Measurements from ENCODE around the gene UXT.

The UXT gene

GRCh38 chrX:47637546-47638195, 21.3 kb downstream of the UXT start:
- H3K36me3 ChIP-seq (ENCODE audit: control insufficient read depth, insufficient read depth, low read length), result peaks cover 5% of the 10 kb centered on the region
- H3K9ac ChIP-seq (ENCODE audit: low read length), result no peak overlapping the region
- H3K27me3 ChIP-seq (ENCODE audit: insufficient read depth, low read length, poor library complexity), result no peaks in the 10 kb centered on the region
- H2BK15ac ChIP-seq (replicated peaks; ENCODE audit: low read depth), result no peak overlapping the region
- no peak overlapping the region for H4K5ac ChIP-seq (ENCODE audit: low read length)
- H3K56ac ChIP-seq (ENCODE audit: low read length), result no peak overlapping the region
- H3K79me2 ChIP-seq (ENCODE audit: control insufficient read depth, insufficient read depth, low read length), result no peaks in the 10 kb centered on the region
- H3K4me3 ChIP-seq (ENCODE audit: low read length), result no peak overlapping the region
- H2BK5ac ChIP-seq (ENCODE audit: low read length), result no peak overlapping the region
- H4K8ac ChIP-seq (ENCODE audit: low read depth, low read length), result no peak overlapping the region
- H3K23ac ChIP-seq (ENCODE audit: low read length), result no peak overlapping the region
- H2BK120ac ChIP-seq (ENCODE audit: low read depth, low read length), result no peak overlapping the region
- no peak overlapping the region for H2AK5ac ChIP-seq (ENCODE audit: low read length)
- peak; percentile 78 for DNase-seq
- H3K27ac ChIP-seq (ENCODE audit: low read depth, low read length), result no peak overlapping the region
- no peaks in the 10 kb centered on the region for H3K4me1 ChIP-seq (ENCODE audit: control insufficient read depth, low read depth, low read length)
- H3K79me1 ChIP-seq (ENCODE audit: low read length), result no peaks in the 10 kb centered on the region
- no peak overlapping the region for H3K18ac ChIP-seq (ENCODE audit: low read length)
- no peak overlapping the region for H3K4me2 ChIP-seq (ENCODE audit: low read length)
- WGBS (ENCODE audit: extremely low coverage, insufficient coverage, low lambda C conversion rate), result no CpG with 5 or more reads among the region's 31 CpGs
- no peak overlapping the region for H3K4ac ChIP-seq (ENCODE audit: low read depth, low read length)

- H3K4me3 ChIP-seq (ENCODE audit: low read length), result no peak overlapping the region
- H3K27ac ChIP-seq (ENCODE audit: low read depth, low read length), result no peak overlapping the region
Measured at GRCh38 chrX:47634871-47635575, 24.0 kb downstream of the UXT start.

DNA sequence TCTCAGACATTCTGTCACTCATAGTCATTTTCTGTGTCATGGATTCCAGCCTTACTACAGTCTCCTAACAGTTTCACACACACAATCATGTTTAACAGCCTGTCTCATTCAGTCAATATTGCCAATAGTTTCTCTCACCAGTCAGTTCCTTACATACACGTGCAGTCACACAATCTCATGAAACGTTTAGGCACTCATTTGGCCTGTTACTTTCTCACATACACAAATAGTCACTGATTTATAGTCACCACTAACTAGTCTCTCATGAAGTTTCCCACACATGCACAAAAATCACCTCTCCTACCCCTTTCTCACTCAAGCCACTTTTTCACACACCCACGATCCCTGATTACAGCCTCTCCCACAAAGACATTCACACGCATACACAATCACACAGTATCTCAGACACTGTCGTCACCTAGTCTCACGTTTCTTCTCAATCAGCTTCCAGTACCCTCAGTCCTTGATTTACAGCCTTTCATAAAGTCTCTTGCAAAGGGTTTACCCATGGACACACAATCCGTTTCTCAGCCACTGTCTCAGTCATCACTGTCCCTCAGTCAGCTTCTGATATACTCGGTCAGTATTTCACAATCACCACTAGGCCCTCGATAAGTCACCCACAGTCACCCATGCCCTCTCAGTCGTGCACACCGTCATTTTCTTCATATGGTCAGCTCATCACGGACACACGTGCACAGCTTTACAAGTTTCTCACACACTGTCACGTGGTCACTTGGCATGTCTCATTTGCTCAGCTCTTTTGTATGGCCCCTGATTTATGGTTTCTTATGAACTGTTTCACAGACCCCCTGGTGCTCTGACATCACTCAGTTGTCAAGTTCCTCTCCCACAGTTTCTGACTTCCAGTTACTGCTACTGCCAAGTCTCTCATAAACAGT, 25.0 kb downstream of the UXT start:
- H2BK5ac ChIP-seq (ENCODE audit: low read length), result no peak overlapping the region

More at GRCh38 chrX:47634871-47635575, 24.0 kb downstream of the UXT start:
- Histone ChIP-seq H3K18ac (ENCODE audit: low read length) (no peak overlapping the region), H3K4me1 (ENCODE audit: control insufficient read depth, low read depth, low read length) (no peaks in the 10 kb centered on the region), H3K4ac (ENCODE audit: low read depth, low read length) (no peak overlapping the region), H3K79me2 (ENCODE audit: control insufficient read depth, insufficient read depth, low read length) (no peaks in the 10 kb centered on the region), H3K27me3 (ENCODE audit: insufficient read depth, low read length, poor library complexity) (no peaks in the 10 kb centered on the region), H3K79me1 (ENCODE audit: low read length) (no peaks in the 10 kb centered on the region), H2BK15ac (replicated peaks; ENCODE audit: low read depth) (no peak overlapping the region), H2BK5ac (ENCODE audit: low read length) (no peak overlapping the region), H3K23ac (ENCODE audit: low read length) (no peak overlapping the region), H3K36me3 (ENCODE audit: control insufficient read depth, insufficient read depth, low read length) (peaks cover 2% of the 10 kb centered on the region), H3K9ac (ENCODE audit: low read length) (no peak overlapping the region), H4K5ac (ENCODE audit: low read length) (no peak overlapping the region), H3K4me2 (ENCODE audit: low read length) (no peak overlapping the region), H2BK120ac (ENCODE audit: low read depth, low read length) (no peak overlapping the region), H3K56ac (ENCODE audit: low read length) (no peak overlapping the region), H4K8ac (ENCODE audit: low read depth, low read length) (no peak overlapping the region), H2AK5ac (ENCODE audit: low read length) (no peak overlapping the region)
- no CpG with 5 or more reads among the region's 16 CpGs for WGBS (ENCODE audit: extremely low coverage, insufficient coverage, low lambda C conversion rate)
- no peak for DNase-seq

GRCh38 chrX:47632666-47633065, 26.3 kb downstream of the UXT start:
- Histone ChIP-seq H3K18ac (ENCODE audit: low read length) (no peak overlapping the region), H2BK15ac (replicated peaks; ENCODE audit: low read depth) (no peak overlapping the region), H3K79me2 (ENCODE audit: control insufficient read depth, insufficient read depth, low read length) (no peaks in the 10 kb centered on the region)

More for the DNA sequence above, 25.0 kb downstream of the UXT start:
- Histone ChIP-seq H2AK5ac (ENCODE audit: low read length) (no peak overlapping the region), H3K27me3 (ENCODE audit: insufficient read depth, low read length, poor library complexity) (no peaks in the 10 kb centered on the region), H3K36me3 (ENCODE audit: control insufficient read depth, insufficient read depth, low read length) (peaks cover 2% of the 10 kb centered on the region), H3K4ac (ENCODE audit: low read depth, low read length) (no peak overlapping the region), H3K79me2 (ENCODE audit: control insufficient read depth, insufficient read depth, low read length) (no peaks in the 10 kb centered on the region), H3K4me3 (ENCODE audit: low read length) (no peak overlapping the region), H2BK15ac (replicated peaks; ENCODE audit: low read depth) (no peak overlapping the region), H3K4me1 (ENCODE audit: control insufficient read depth, low read depth, low read length) (no peaks in the 10 kb centered on the region), H3K18ac (ENCODE audit: low read length) (no peak overlapping the region), H3K4me2 (ENCODE audit: low read length) (no peak overlapping the region), H3K9ac (ENCODE audit: low read length) (no peak overlapping the region), H3K79me1 (ENCODE audit: low read length) (no peaks in the 10 kb centered on the region), H4K5ac (ENCODE audit: low read length) (no peak overlapping the region), H3K56ac (ENCODE audit: low read length) (no peak overlapping the region), H3K23ac (ENCODE audit: low read length) (no peak overlapping the region), H2BK120ac (ENCODE audit: low read depth, low read length) (no peak overlapping the region), H4K8ac (ENCODE audit: low read depth, low read length) (no peak overlapping the region), H3K27ac (ENCODE audit: low read depth, low read length) (no peak overlapping the region)
- no CpG with 5 or more reads among the region's 14 CpGs for WGBS (ENCODE audit: extremely low coverage, insufficient coverage, low lambda C conversion rate)
- no peak for DNase-seq

DNA sequence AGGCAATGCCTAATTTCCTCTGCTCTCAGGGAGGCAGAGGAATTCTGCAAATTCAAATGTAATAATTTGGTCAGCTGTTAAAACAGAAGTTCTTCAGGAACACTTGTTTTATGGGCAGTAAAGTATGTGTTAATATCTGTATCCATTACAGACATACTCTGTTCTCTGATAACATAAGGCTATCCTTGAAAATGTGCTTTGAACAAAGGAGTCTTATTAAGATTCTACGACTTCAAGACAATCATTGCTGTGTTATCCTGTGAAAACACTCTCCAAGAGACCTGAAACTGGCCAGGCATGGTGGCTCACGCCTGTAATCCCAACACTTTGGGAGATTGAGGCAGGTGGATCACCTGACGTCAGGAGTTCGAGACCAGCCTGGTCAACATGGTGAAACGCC, 27.3 kb downstream of the UXT start:
- H3K4me1 ChIP-seq (ENCODE audit: control insufficient read depth, low read depth, low read length), result no peaks in the 10 kb centered on the region
- H4K8ac ChIP-seq (ENCODE audit: low read depth, low read length), result no peak overlapping the region
- H3K4ac ChIP-seq (ENCODE audit: low read depth, low read length), result no peak overlapping the region
- no peak overlapping the region for H2BK120ac ChIP-seq (ENCODE audit: low read depth, low read length)
- no peak for DNase-seq
- no peak overlapping the region for H4K5ac ChIP-seq (ENCODE audit: low read length)
- H3K36me3 ChIP-seq (ENCODE audit: control insufficient read depth, insufficient read depth, low read length), result peaks cover 2% of the 10 kb centered on the region
- no peaks in the 10 kb centered on the region for H3K27me3 ChIP-seq (ENCODE audit: insufficient read depth, low read length, poor library complexity)
- no peak overlapping the region for H3K27ac ChIP-seq (ENCODE audit: low read depth, low read length)
- no peak overlapping the region for H2BK15ac ChIP-seq (replicated peaks; ENCODE audit: low read depth)
- no peak overlapping the region for H3K9ac ChIP-seq (ENCODE audit: low read length)
- H3K23ac ChIP-seq (ENCODE audit: low read length), result no peak overlapping the region
- H3K4me3 ChIP-seq (ENCODE audit: low read length), result no peak overlapping the region
- H2BK5ac ChIP-seq (ENCODE audit: low read length), result no peak overlapping the region
- no CpG with 5 or more reads among the region's 5 CpGs for WGBS (ENCODE audit: extremely low coverage, insufficient coverage, low lambda C conversion rate)
- H2AK5ac ChIP-seq (ENCODE audit: low read length), result no peak overlapping the region
- no peak overlapping the region for H3K56ac ChIP-seq (ENCODE audit: low read length)
- no peak overlapping the region for H3K18ac ChIP-seq (ENCODE audit: low read length)
- no peaks in the 10 kb centered on the region for H3K79me2 ChIP-seq (ENCODE audit: control insufficient read depth, insufficient read depth, low read length)
- H3K4me2 ChIP-seq (ENCODE audit: low read length), result no peak overlapping the region
- no peaks in the 10 kb centered on the region for H3K79me1 ChIP-seq (ENCODE audit: low read length)

More at GRCh38 chrX:47632666-47633065, 26.3 kb downstream of the UXT start:
- Histone ChIP-seq H2AK5ac (ENCODE audit: low read length) (no peak overlapping the region), H3K36me3 (ENCODE audit: control insufficient read depth, insufficient read depth, low read length) (peaks cover 2% of the 10 kb centered on the region), H3K4ac (ENCODE audit: low read depth, low read length) (no peak overlapping the region), H3K4me3 (ENCODE audit: low read length) (no peak overlapping the region), H3K79me1 (ENCODE audit: low read length) (no peaks in the 10 kb centered on the region), H3K9ac (ENCODE audit: low read length) (no peak overlapping the region), H3K56ac (ENCODE audit: low read length) (no peak overlapping the region), H2BK5ac (ENCODE audit: low read length) (no peak overlapping the region), H3K23ac (ENCODE audit: low read length) (no peak overlapping the region), H3K27me3 (ENCODE audit: insufficient read depth, low read length, poor library complexity) (no peaks in the 10 kb centered on the region), H3K4me2 (ENCODE audit: low read length) (no peak overlapping the region), H4K5ac (ENCODE audit: low read length) (no peak overlapping the region), H2BK120ac (ENCODE audit: low read depth, low read length) (no peak overlapping the region), H3K4me1 (ENCODE audit: control insufficient read depth, low read depth, low read length) (no peaks in the 10 kb centered on the region), H3K27ac (ENCODE audit: low read depth, low read length) (no peak overlapping the region), H4K8ac (ENCODE audit: low read depth, low read length) (no peak overlapping the region)
- no CpG with 5 or more reads among the region's 4 CpGs for WGBS (ENCODE audit: extremely low coverage, insufficient coverage, low lambda C conversion rate)
- DNase-seq, result no peak
